NCI-H2107 treated with DMSO at 0.1 percent for 48 hours (cell line): ENCODE data around the gene KIF2A.

ENCODE experiments used
- DNase-seq: peaks from one replicate; lab custom pipeline; 2025; ENCODE audit not compliant: unreplicated experiment; lab: John Stamatoyannopoulos, UW

Gene KIF2A

DNA sequence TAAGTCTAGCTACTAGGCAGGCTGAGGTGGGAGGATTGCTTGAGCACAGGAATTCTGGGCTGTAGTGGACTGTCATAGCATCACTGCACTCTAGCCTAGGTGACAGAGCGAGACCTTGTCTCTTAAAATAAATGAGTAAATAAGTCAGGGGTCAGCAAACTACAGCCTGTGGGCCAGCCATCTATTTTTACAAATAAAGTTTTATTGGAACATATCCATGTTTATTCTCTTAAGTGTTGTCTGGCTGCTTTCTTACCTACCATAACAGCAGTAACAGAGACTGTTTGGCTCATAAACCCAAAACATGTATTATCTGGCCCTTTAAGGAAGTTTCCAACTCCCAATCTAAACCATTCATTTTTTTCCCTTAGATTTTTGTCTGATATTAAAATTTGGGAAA lies 68.1 kb downstream of the KIF2A start:
- DNase-seq: no peak

DNA sequence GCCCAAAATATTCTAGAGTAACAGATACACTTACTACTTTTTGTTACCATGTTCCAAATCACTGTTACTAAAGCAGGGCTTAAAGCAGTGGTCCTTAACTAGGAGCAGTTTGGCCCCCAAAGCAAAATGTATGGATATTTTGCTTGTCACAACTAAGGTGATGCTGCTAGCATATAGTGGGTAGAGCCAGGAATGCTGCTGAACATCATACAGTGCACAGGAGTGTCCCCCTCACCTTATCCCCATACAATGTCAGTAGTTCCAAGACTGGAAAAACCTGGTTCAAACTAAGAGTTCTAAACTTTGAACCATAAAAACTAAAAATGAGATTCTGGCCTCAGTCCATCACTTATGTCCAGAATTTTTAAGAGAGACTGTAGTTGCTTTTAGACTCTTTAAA lies 69.6 kb downstream of the KIF2A start:
- DNase-seq: no peak

DNA sequence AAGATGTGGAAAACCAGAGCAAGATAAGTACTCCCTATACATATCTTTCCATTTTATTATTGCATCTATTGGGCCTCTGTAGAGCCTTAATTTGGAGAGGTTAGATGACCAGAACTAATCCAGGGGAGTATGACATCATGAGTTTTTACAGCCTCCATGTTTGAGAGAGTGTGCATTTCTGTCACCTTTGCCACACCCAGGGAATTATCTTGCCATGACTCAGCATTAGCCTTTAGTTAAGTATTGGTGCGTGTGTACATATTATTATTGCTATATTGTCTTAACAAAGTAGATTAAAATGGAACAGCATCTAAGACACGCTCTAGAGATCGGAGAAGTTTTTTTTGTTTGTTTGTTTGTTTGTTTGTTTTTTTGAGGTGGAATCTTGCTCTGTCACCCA lies 70.1 kb downstream of the KIF2A start:
- DNase-seq: no peak

DNA sequence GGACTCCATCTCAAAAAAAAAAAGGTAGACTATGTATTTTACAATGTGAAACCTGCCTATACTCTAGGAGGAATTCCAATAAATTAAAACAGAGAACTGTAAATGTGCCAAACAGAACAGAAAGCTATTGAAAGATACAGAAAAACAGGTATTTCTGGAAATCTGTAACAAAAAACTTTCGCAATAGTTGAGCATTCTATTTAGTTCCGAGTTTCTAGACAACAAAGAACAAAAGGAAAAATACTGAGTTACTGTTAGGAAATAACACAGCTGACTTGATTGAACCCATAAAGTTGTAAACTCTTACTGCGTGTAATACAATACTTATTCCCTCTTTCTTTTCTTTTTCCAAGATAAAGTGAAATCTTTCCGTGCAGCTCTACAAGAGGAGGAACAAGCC lies 79.1 kb downstream of the KIF2A start:
- DNase-seq: no peak

DNA sequence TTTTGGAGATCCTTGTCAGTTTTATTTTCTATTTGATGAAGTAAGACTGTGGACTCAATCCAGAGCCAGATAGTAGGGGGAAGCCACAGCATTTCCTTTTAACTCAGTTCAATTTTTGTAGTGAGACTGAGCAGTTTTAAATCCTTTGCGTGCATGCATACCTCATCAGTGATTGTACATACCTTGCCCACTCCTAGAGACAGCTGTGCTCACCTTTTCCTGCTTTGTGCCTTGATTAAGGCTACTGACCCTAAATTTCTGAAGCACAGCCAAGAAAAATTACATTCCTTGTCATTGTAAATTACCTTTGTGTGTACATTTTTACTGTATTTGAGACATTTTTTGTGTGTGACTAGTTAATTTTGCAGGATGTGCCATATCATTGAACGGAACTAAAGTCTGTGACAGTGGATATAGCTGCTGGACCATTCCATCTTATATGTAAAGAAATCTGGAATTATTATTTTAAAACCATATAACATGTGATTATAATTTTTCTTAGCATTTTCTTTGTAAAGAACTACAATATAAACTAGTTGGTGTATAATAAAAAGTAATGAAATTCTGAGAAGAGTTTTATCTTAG lies 79.9 kb downstream of the KIF2A start:
- DNase-seq: no peak

DNA sequence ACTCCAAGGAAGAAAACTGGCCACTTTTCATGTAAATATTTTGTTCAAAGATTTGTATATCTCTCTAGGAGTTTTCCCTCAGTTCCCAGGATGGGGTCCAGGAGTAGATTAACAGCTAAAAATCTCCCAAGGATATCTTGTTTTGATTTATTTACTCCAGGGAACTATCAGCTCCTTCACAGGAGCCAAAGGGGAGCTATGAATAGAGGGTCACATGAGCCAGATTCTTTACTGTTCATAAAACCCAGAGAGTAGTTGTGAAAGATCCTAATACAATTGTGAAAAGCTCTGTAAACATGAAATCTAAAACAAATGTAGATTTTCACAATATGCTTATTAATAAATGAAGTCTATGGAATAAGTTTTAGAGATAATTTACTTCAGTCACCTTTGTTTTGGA lies 80.8 kb downstream of the KIF2A start:
- no peak for DNase-seq

DNA sequence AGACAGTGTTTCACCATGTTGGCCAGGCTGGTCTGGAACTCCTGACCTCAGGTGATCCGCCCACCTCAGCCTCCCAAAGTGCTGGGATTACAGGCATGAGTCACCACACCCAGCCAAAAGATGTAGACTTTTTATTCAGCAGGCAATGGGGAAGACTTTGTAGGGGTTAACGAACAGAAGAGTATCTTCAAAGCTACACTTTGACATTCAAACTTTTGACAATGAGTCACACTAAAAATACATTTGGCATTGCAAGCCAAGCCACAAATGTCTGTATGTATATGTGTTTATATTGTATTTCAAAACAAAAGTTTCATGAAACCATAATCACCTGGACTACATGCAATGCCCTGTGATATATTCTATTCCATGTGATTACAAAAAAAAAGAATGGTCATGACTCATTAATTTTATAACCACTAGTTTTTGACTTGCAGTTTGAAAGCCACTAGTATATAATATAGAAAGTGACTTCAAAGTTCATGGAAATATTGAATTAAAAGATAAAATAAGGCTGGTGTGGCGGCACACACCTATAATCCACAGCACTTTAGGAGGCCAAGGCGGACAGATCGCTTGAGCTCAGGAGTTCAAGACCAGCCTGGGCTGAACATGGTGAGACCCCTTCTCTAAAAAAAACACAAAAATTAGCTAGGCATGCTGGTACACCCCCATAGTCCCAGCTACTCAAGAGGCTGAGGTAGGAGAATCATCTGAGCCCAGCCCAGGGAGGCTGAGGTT lies 89.4 kb downstream of the KIF2A start:
- DNase-seq: no peak

DNA sequence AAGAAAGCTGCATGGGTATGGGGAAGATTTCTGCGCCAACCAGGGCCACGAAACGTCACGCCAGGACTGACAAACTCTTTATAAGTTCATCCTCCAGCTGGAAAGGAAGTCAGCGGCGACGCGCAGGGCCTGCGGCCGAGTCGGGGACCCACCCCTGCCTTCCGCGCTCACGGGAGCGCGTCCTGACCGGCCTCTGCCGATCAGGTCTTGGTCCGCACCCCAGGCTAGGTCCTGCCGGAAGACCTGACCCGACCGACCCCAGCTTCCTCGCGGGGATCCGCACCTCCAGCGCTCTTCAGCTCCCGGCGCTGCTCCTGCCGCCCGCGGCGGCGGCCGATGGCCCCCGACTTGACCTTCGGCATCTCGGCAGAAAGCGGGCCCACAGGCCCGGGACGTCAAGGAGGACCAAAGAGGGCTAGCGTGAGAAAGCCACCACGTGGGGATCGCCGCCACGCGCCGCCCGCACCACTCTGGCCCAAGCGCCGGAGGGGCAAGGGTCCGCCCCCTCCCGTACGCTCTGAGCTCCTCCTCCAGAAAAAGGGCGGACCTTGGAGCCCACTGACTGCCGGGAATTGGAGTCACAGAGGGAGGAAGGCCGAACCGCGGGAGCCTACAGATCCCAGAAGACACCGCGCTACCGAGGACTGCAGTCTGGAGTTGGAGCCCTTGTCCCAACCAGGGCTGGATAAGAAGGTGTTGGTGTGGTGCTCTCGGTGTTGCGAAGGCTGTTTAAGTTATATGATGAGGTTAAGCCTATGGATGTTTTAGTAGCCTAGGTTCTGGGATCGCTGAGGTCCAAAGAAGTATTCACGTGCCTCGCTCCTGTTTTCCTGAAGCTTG lies 97.6 kb downstream of the KIF2A start, which contains the start of gene DIMT1:
Gene DIMT1 (minus strand): TSS at position 495 of the 840 bp plus-strand sequence. CDS start 133 bp downstream, at position 362.
- peak; percentile 83 for DNase-seq

DNA sequence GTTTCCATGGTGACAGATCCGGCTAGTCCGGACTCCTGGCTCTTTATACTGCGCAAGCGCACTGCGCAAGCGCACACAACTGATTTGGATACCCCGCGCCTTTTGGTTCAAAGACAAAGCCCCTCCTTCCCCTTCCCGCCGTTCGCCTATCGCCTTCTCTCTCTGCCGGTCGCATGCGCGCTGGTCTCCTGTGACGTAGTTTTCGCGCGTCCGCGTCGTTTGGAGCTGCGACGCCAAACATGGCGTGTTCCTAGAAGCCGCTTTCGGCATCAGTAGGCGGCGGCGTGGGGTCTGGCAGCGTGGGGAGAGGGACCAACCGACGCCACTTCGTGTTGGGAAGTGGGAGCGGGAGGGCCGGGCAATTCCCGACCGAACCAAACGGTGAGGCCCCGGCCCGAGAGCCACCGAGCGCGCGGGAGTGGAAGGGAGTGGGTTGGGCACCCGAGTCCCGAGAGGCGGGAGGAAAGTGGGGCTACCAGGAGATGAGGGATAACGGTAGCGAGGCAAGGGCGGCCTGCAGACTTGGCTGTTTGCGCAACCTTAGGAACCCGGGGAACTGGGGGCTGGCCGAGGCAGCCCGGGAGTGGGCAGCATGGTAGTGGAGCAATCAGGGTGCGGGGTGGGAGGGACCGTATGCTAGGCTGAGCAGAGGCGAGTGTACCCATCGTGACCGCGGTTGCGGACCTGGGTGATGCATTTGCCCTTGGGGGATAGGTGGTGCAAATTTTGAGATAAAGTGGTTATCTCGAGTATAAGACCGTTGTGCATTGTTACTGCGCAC lies 106.7 kb downstream of the KIF2A start, which contains the start of gene IPO11:
Gene IPO11 (plus strand): TSS at position 215 of the 781 bp plus-strand sequence. CDS start 24,517 bp downstream, outside the sequence.
- DNase-seq: peak; percentile 93

DNA sequence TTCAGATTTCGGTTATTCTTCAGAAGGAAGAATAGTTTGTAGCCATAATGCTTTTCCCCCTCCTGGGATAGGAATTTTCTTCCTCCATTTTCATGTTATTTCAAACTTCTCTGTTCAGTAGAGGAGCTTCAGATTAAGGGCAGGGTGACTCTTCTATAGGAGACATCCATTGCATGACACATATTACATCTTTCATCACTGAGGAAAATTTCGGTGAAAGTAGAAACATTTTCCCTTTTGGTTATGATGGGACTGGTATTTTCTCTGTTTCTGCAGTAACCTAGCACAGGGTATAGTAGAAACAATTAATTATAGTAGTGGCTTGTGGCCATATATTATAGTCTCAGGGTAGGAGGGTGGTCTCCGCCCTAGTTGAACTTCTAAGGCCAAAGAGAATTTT lies 107.7 kb downstream of the KIF2A start:
- DNase-seq: no peak

DNA sequence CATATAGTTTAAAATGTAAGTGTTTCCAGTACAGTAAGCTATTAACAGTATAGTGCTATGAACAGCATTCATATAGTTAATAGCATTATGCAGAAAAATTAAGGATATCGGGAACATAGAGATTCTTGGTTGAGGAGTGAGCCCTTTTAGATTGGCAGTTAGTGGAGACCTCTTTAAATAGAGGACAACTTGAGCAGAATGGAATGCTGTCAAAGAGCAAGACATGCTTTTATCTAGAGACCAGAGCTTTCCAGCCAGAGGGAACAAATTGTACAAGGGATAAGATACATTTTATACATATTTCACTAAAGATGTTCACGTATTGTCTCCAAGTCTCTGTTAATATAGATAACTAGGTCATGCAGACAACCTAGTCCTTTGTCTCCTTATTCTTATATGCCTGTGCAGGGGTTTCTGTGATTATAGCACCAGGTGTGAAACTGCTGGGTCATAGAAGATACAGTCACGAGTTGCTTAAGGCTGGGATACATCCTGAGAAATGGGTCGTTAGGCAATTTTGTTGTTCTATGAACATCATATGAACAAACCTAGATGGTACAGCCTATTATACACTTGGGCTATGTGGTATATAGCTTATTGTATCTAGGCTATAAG lies 112.6 kb downstream of the KIF2A start:
- no peak for DNase-seq

DNA sequence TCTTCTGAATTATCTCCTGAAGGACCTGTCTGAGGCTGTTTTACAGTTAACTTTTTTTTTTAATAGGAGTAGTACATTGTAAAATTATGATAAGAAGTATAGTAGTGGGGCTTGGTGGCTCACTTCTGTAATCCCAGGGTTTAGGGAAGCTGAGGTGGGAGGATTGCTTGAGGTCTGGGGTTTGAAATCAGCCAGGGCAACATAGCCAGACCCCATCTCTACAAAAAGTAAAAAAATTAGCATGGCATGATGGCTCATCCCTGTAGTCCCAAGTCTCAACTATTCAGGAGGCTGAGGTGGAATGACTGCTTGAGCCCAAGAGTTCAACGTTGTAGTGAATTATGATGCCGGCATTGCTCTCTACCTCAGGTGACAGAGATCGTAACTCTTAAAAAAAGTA lies 113.6 kb downstream of the KIF2A start:
- DNase-seq: no peak

DNA sequence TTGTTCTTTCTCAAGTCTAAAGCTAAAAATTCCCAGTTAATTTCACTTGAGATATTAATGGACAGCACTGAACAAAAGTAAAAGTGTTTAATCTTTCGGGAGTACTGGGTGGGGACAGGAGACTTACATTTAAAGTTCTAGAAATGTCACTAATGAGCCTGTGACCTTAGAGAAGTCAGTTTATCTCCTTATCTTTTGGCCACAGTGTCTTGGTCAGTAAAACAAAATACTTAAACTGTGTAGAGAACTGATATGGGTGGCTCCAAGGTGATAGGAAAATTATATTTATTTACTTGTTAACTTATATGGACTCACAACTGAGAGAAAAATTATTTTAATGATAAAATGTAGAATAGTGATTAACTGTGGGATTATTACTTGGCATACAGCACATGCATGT lies 115.4 kb downstream of the KIF2A start:
- no peak for DNase-seq

DNA sequence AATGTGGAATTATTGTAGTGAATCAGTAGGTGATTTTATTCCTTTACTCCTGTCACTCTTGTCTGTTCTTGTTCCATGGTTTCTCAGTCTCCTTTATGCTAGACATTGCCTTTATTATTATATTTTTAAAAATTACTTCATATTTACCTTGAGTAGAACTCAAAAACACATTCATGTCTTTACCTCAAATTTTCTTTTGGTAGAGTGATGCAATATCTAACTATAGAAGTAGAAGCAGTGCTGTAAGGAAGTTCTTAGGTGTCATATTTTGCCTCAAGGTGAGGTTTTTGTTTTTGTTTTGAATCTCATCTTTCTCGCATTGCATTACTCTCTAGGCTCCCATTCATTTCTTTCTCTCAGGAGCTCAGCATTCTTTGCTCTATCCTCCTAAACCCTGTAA lies 118.8 kb downstream of the KIF2A start:
- DNase-seq: no peak

DNA sequence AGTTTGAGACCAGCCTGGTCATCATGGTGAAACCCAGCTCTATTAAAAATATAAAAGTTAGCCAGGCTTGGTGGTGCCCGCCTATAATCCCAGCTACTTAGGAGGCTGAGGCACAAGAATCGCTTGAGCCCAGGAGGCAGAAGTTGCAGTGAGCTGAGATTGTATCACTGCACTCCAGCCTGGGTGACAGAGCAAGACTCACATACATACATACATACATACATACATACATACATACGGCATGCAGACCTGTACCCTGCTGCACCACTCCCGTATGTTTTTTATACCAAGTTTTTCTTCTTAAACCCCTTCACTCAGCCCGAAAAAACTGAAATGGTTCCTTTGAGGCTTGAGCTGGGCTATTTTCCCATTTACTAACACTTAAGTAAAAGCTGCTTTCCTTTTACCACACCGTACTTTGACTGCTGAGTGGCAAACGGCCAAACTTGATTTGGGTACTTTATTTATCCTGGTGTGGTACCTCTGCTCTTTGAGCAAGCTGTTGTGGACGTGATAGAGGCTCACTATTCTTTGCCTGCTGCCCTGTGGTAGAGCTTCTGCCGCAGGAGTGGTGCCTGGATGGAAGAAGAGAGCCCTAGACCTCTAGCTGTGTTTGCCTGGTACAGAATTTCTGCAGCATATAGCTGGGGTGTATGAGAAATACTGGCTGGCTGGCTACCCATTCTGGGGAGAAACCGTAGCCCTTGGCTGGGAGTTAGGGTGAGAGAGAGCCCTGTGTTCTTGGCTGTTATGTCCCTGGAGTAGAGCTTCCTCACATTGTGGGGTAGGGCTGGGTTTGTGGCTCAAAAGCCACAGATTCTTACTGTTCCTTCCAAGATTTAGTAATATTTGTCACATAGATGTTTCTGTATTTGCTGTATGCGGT lies 126.0 kb downstream of the KIF2A start:
- no peak for DNase-seq

DNA sequence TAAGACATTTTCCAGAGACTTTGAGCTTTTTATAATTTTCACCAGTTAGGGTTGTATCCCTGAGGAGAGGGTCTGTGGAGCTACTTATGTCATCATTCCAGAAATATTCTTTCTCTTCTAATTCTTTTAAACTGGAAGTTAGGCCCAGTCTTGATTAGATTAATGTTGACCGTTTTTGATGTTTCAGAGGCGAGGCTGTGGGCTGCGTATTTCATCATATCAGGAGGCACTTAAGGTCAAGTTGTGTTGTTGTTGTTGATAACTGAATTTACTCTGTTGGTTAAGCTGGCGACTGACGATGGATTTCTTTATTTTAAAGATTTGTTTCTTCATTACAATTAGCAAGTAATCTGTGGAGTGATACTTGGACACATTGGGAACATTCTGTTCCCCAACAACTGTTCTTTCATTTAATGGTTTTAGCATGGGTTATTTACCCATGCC lies 126.6 kb downstream of the KIF2A start:
- no peak for DNase-seq
